ENCODE results near the gene AKAP8. TPM values are rescaled to one million over a fixed set of nuclear protein-coding genes. Genes with fewer than 3 reads are reported as not detected.

Gene AKAP8
- total and polyA plus RNA-seq, 9 of the 15 experiments (the other 6 are each of a cell fraction or from before 2014, with no cell fraction given): 3.4 to 56.5 (median 15.0) TPM

DNA sequence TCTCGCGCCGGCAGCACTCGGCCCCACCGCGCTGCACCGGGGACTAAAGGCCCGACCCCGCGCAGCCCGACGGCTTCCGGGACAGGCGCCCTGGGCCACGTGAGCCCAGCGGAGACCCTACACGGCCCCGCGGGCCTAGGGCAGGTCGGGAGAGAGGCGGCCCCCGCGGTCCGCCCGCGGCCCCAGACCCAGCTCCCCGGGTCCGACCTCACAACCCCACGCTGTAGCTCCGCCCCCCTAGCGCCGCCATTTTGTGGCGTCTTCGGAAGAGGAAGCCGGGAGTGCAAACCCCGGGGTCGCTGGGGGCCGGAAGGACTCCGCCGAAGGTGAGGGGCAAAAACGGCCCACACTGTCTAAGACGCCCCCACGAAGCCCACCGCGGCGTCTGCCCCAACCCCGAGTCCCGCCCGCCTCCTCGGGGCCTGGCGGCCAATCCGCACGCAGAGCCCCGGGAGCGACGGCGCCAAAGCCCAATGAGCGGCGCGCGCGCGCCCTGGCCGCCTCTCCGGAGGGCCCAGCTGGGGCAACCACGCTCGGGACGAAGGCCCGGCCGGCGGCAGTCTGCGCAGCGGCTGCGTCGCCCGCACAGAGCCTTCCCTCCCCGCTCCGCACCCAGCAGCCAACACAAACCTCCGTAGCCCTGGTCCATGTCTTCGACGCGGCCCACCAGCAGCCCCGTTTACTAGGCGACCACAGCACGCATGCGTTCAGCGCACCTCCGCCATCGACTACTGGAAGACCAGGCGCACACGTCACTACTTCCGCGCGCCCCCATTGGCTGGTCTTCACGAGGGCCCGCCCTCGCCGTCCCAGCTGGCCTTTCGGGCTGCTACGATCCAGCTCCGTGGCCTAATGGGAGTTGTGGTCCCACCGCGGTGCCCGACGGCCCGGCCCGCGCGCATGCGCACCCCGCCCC is at the start of gene AKAP8 (continued):
- TF ChIP-seq, protein P1, sequence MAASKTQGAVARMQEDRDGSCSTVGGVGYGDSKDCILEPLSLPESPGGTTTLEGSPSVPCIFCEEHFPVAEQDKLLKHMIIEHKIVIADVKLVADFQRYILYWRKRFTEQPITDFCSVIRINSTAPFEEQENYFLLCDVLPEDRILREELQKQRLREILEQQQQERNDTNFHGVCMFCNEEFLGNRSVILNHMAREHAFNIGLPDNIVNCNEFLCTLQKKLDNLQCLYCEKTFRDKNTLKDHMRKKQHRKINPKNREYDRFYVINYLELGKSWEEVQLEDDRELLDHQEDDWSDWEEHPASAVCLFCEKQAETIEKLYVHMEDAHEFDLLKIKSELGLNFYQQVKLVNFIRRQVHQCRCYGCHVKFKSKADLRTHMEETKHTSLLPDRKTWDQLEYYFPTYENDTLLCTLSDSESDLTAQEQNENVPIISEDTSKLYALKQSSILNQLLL (CRISPR knock-in tag; IDR thresholded peaks at IDR 0.05; ENCODE audit: borderline replicate concordance): no peak
- no peak; the same call in 1 of the 2 replicates for TF ChIP-seq RUNX1 (IDR thresholded peaks at IDR 0.05; ENCODE audit: low read depth)
- no peak for TF ChIP-seq ZNF212 (CRISPR knock-in tag; IDR thresholded peaks at IDR 0.05)
- TF ChIP-seq NR2F6 (CRISPR knock-in tag; IDR thresholded peaks at IDR 0.05): no peak
- no peak for TF ChIP-seq KLF6 (CRISPR knock-in tag; IDR thresholded peaks at IDR 0.05; ENCODE audit: borderline replicate concordance)
- TF ChIP-seq, protein P2, sequence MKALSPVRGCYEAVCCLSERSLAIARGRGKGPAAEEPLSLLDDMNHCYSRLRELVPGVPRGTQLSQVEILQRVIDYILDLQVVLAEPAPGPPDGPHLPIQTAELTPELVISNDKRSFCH (CRISPR knock-in tag; IDR thresholded peaks at IDR 0.05): no peak
- TF ChIP-seq, protein P2 (tag; IDR thresholded peaks at IDR 0.05): peak; percentile 41; the same call in 1 of the 2 replicates
- 0 out of 2 replicates have a peak, but pooled peaks have one; percentile 21 for TF ChIP-seq ZNF124 (CRISPR knock-in tag; IDR thresholded peaks at IDR 0.05)
- peak; percentile 88 for TF ChIP-seq POLR2B (IDR thresholded peaks at IDR 0.05; ENCODE audit: low read depth, partially characterized antibody)
- TF ChIP-seq BACH1 (tag; IDR thresholded peaks at IDR 0.05): no peak
- TF ChIP-seq GATAD2A (IDR thresholded peaks at IDR 0.05): 0 out of 2 replicates have a peak, but pooled peaks have one; percentile 9
- TF ChIP-seq TEAD2 (tag; IDR thresholded peaks at IDR 0.05): no peak
- TF ChIP-seq KLF1 (tag; IDR thresholded peaks at IDR 0.05): no peak
- no peak for TF ChIP-seq MAFK (IDR thresholded peaks at IDR 0.05; ENCODE audit: low read length)
- TF ChIP-seq SMARCA4 (IDR thresholded peaks at IDR 0.05): no peak
- TF ChIP-seq, protein P3, sequence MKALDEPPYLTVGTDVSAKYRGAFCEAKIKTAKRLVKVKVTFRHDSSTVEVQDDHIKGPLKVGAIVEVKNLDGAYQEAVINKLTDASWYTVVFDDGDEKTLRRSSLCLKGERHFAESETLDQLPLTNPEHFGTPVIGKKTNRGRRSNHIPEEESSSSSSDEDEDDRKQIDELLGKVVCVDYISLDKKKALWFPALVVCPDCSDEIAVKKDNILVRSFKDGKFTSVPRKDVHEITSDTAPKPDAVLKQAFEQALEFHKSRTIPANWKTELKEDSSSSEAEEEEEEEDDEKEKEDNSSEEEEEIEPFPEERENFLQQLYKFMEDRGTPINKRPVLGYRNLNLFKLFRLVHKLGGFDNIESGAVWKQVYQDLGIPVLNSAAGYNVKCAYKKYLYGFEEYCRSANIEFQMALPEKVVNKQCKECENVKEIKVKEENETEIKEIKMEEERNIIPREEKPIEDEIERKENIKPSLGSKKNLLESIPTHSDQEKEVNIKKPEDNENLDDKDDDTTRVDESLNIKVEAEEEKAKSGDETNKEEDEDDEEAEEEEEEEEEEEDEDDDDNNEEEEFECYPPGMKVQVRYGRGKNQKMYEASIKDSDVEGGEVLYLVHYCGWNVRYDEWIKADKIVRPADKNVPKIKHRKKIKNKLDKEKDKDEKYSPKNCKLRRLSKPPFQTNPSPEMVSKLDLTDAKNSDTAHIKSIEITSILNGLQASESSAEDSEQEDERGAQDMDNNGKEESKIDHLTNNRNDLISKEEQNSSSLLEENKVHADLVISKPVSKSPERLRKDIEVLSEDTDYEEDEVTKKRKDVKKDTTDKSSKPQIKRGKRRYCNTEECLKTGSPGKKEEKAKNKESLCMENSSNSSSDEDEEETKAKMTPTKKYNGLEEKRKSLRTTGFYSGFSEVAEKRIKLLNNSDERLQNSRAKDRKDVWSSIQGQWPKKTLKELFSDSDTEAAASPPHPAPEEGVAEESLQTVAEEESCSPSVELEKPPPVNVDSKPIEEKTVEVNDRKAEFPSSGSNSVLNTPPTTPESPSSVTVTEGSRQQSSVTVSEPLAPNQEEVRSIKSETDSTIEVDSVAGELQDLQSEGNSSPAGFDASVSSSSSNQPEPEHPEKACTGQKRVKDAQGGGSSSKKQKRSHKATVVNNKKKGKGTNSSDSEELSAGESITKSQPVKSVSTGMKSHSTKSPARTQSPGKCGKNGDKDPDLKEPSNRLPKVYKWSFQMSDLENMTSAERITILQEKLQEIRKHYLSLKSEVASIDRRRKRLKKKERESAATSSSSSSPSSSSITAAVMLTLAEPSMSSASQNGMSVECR (CRISPR knock-in tag; IDR thresholded peaks at IDR 0.05): no peak; the same call in 1 of the 2 replicates
- TF ChIP-seq ZNF282 (CRISPR knock-in tag; IDR thresholded peaks at IDR 0.05): peak; percentile 87; the same call in 1 of the 2 replicates
- TF ChIP-seq ZNF76 (CRISPR knock-in tag; IDR thresholded peaks at IDR 0.05; ENCODE audit: borderline replicate concordance): no peak
- TF ChIP-seq, protein P4, sequence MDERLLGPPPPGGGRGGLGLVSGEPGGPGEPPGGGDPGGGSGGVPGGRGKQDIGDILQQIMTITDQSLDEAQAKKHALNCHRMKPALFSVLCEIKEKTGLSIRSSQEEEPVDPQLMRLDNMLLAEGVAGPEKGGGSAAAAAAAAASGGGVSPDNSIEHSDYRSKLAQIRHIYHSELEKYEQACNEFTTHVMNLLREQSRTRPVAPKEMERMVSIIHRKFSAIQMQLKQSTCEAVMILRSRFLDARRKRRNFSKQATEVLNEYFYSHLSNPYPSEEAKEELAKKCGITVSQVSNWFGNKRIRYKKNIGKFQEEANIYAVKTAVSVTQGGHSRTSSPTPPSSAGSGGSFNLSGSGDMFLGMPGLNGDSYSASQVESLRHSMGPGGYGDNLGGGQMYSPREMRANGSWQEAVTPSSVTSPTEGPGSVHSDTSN (CRISPR knock-in tag; IDR thresholded peaks at IDR 0.05; ENCODE audit: low read depth): peak; percentile 95
- TF ChIP-seq, protein P4 (tag; conservative IDR thresholded peaks at IDR 0.05; ENCODE audit: low read depth): peak; percentile 80
